ENCODE measurements around the gene IGF2BP2. TPM values are rescaled to one million over a fixed set of nuclear protein-coding genes. Genes with fewer than 3 reads are reported as not detected.

IGF2BP2 gene
- total RNA-seq, 2 donors from 2014 or later, result 11.0 to 19.2 TPM

- Histone ChIP-seq H3K27ac (no peak overlapping the region), H3K4me1 (no peaks in the 10 kb centered on the region), H3K9me3 (no peaks in the 10 kb centered on the region), H3K27me3 (no peaks in the 10 kb centered on the region), H3K36me3 (no peaks in the 10 kb centered on the region), H3K4me3 (no peak overlapping the region)
- no peak for DNase-seq (ENCODE audit: low spot score)
- TF ChIP-seq CTCF (IDR thresholded peaks at IDR 0.05), result no peak
These were observed 97.0 kb downstream of the IGF2BP2 start for GRCh38 chr3:185727873-185728272.

- no peak for DNase-seq (ENCODE audit: low spot score)
- Histone ChIP-seq H3K27me3 (no peaks in the 10 kb centered on the region), H3K36me3 (no peaks in the 10 kb centered on the region), H3K27ac (no peak overlapping the region), H3K4me1 (no peaks in the 10 kb centered on the region), H3K4me3 (no peak overlapping the region), H3K9me3 (no peaks in the 10 kb centered on the region)
- no peak for TF ChIP-seq CTCF (IDR thresholded peaks at IDR 0.05)
These were observed 98.4 kb downstream of the IGF2BP2 start for GRCh38 chr3:185726254-185726967.

- TF ChIP-seq CTCF (IDR thresholded peaks at IDR 0.05), result no peak
- no peak overlapping the region for H3K27ac ChIP-seq
- H3K4me3 ChIP-seq, result no peak overlapping the region
- H3K4me1 ChIP-seq, result no peaks in the 10 kb centered on the region
- DNase-seq (ENCODE audit: low spot score), result no peak
- no peaks in the 10 kb centered on the region for H3K27me3 ChIP-seq
- H3K36me3 ChIP-seq, result no peaks in the 10 kb centered on the region
- H3K9me3 ChIP-seq, result no peaks in the 10 kb centered on the region
These were observed 100.1 kb downstream of the IGF2BP2 start for GRCh38 chr3:185724761-185725160.

- DNase-seq (ENCODE audit: low spot score), result no peak
- Histone ChIP-seq H3K9me3 (no peaks in the 10 kb centered on the region), H3K27me3 (no peaks in the 10 kb centered on the region), H3K27ac (no peak overlapping the region), H3K36me3 (no peaks in the 10 kb centered on the region), H3K4me3 (no peak overlapping the region), H3K4me1 (no peaks in the 10 kb centered on the region)
- TF ChIP-seq CTCF (IDR thresholded peaks at IDR 0.05), result no peak
These were observed 100.6 kb downstream of the IGF2BP2 start for GRCh38 chr3:185724251-185724650.

GRCh38 chr3:185722881-185723280 lies 102.0 kb downstream of the IGF2BP2 start:
- Histone ChIP-seq H3K27me3 (no peaks in the 10 kb centered on the region), H3K4me1 (no peaks in the 10 kb centered on the region), H3K36me3 (no peaks in the 10 kb centered on the region), H3K9me3 (no peaks in the 10 kb centered on the region), H3K27ac (no peak overlapping the region), H3K4me3 (no peak overlapping the region)
- no peak for DNase-seq (ENCODE audit: low spot score)
- no peak for TF ChIP-seq CTCF (IDR thresholded peaks at IDR 0.05)

- no peaks in the 10 kb centered on the region for H3K4me1 ChIP-seq
- no peak for TF ChIP-seq CTCF (IDR thresholded peaks at IDR 0.05)
- no peak for DNase-seq (ENCODE audit: low spot score)
These were observed 102.9 kb downstream of the IGF2BP2 start for GRCh38 chr3:185721970-185722369.

More at GRCh38 chr3:185721970-185722369, 102.9 kb downstream of the IGF2BP2 start:
- Histone ChIP-seq H3K4me3 (no peak overlapping the region), H3K27me3 (no peaks in the 10 kb centered on the region), H3K36me3 (no peaks in the 10 kb centered on the region), H3K27ac (no peak overlapping the region), H3K9me3 (no peaks in the 10 kb centered on the region)
